Measurements from ENCODE around the gene GALR2.

The GALR2 gene

DNA sequence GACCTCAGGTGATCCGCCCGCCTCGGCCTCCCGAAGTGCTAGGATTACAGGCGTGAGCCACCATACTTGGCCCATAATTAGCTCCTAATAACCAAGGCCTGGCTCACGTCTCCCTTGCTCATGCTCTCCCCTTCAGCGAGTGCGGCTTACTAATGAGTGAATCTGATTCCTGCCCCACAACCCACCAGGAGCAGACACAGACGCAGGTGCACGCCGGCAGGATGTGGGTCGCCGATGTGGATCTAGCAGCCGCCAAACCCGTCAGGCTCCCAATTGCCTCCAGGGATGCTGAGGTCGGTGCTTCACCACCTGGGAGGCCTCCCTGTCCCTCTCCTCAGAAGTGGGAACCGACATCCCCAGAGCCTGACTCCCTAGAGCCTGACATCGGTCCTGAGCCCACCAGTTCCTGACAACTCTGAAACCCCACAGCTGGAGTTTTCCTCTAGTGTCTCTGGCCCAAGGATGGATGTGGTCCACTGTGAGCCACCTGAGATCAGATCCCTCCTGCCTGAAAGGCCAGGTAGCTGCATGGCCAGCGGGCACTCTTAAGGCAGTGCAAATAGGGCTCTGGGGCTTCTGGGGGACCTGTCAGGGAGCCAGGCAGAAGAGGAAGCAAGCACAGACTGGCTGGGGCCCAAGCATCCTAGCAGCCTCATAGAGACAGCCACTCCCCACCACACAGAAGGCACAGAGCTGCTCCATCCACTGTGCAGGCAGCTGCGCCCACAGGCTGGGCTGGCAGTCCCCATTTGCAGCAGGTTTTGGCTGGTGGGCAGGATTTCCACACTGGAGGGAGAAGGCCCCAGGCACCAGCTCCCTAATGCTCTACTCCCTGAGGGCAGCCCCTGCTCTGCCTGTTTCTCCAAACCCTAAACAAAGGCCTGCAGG is 18.2 kb downstream of the GALR2 start:
- DNase-seq (ENCODE audit: low read depth in 2 of 3, low spot score in 1 of 3): no peak

DNA sequence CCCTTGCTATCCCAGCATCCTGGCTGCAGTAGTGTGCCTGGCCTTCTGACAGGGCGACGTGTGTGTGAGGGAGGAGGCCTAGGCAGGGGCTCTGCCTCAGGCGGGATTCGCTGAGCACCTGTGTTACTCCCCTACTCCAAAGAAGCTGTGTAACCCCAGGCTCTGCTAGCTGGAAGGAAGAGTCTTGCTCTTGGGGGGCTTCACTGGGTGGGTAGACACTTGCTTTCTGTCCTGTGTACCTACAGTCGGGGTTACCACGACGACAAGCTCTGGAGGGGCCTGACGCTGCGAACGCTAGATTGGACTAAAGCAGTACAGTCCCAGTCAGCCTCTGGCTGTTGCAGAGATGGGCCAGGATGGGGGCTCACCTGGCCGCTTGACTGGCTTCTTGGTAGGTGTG is 19.5 kb downstream of the GALR2 start:
- DNase-seq (ENCODE audit: low read depth in 2 of 3, low spot score in 1 of 3): no peak

DNA sequence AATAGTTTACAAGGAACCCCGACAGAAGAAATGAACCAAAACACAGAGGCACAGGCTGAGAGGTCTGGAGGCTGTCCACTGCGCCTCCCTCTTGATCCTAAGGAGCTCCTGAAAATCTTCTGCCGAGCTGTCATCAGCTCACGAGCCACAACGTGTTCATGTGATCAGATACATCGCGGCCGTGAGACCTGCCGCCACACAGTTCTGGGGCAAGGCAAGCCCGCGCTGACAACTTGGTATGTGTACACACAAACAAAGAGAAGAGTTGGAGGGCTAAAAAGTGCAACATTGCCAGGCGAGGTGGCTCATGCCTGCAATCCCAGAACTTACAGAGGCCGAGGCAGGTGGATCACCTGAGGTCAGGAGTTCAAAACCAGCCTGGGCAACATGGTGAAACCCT is 21.4 kb downstream of the GALR2 start:
- no peak for DNase-seq (ENCODE audit: low read depth in 2 of 3, low spot score in 1 of 3)

DNA sequence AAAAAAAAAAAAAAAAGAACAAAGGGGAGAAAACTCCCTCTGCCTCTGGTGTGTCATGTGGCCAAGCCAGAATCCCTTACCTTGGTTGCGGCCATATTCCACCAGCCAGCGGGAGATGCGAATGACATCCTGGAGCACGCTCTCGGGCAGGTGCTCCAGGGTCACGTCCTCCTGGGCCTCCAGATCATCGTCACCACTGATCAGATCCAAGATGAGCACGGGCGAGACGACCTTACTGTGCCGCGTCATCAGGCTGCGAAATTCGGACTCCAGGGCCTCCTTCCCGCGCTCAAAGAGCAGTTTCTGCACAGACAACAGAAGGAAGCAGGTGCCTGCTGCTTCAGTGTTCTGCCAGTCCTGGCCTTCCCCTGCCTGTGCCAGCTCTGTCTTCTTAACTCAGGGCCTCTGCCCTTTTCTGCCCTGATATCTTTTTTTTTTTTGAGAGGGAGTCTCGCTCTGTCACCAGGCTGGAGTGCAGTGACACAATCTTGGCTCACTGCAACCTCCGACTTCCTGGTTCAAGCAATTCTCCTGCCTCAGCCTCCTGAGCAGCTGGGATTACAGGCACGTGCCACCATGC is 23.2 kb downstream of the GALR2 start:
- DNase-seq (ENCODE audit: low read depth in 2 of 3, low spot score in 1 of 3): no peak

DNA sequence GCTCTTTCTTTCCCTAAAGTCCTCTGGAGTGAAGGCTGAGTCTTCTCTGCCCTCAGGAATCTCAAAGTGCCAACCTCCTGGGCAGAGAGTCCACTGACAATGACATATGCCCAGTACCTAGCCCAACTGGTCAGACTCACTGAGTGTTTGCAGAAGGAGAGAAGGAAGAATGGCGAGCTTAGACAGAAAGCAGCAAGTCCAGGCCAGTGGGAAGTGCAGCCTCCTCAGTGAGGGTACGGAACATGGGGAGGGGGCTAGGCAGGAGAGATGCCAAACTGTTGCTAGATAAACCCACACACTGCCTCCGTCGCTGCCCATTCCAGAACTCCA is 28.3 kb downstream of the GALR2 start:
- DNase-seq (ENCODE audit: low read depth in 2 of 3, low spot score in 1 of 3): no peak

DNA sequence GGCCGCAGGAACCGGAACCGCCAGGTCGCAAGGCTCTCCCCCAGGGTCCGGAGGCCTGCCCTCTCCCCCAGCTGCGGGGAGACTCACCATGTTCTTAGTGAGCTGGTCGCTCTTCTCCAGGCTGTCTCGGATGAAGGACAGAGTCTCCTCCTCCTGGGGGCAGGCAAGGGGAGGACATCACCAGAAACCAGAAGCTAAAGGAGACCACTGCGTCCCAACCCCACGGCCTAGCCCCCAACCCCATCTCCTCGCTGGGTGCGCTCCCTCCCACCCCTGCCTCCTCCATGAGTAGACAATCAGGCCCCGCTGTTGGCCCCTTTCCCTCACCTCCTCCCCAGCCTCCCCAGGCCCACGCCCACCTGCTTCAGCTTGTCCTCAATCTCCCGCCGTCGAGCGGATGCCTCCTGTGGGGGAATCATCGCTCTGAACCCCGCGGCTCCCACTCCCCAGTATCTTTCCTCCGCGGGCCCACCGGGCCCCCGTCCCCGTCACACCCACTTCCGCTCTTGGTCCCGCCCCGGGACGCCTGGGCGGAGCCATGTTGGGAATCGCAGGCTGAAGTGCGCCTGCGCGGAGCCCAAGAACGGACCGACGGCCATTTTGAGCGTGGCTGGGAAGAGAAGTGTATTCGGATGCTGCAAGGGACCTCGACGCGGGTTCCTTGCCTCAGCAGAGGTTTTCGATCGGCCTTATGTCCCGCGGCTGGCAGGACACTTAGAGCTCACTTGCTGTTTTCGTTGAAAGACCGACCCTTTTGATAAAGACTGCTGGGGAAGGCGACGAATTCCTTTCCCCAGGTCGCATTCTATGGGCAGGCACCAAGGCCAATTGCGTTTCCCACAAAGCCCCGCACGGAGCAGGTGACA is 28.9 kb downstream of the GALR2 start, which contains the start of gene EXOC7:
EXOC7 (minus strand) TSS at position 514 of the 866 bp plus-strand sequence; CDS start at position 419, 95 bp downstream.
- DNase-seq (ENCODE audit: low read depth in 2 of 3, low spot score in 1 of 3): peak; percentile 85 to 89 (median 88)

DNA sequence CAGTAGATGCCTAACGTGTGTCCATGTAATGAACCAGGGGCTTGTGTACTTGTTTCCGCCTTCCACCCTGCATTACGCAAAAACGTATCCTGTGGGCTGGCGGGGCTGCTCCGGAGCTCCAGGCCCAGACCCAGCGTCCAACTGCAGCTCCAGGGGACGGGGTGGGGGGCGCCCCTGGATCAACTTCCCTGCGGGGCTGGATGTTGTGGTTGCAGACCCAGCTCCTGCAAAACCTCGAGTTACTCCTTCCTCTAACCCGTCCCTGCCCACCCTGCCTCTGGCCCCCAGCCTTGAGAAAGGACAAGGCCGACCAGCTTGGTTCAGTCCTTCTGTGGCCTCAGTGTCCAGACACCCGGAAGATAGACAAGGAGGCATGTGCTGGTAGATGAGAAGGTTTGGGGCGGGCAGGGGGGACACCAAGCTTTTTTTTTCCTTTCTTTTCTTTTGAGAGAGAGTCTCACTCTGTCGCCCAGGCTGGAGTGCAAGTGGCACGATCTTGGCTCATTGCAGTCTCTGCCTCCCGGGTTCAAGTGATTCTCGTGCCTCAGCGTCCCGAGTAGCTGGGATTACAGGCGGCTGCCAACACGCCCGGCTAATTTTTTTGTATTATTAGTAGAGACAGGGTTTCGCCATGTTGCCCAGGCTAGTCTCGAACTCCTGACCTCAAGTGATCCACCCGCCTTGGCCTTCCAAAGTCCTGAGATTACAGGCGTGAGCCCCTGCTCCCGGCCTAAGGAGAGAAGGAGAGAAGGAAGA is 29.7 kb downstream of the GALR2 start:
- DNase-seq (ENCODE audit: low read depth in 2 of 3, low spot score in 1 of 3): no peak

DNA sequence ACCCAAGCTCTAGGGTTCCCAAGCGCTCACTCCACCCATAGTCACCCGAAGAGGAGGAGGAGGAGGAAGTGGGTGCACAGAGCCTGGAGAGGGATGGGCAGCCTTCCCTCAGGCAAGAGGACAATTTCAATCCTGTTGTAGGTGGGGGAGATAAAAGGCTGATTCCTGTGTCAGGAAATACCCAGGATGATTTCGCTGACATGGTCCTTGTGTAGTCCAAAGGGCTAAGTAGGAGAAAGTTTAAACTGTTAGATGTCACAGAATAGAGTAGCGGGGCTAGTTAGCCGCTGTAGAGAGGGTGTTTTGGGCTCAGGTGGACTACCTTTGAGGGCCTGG is 30.3 kb downstream of the GALR2 start:
- no peak for DNase-seq (ENCODE audit: low read depth in 2 of 3, low spot score in 1 of 3)

DNA sequence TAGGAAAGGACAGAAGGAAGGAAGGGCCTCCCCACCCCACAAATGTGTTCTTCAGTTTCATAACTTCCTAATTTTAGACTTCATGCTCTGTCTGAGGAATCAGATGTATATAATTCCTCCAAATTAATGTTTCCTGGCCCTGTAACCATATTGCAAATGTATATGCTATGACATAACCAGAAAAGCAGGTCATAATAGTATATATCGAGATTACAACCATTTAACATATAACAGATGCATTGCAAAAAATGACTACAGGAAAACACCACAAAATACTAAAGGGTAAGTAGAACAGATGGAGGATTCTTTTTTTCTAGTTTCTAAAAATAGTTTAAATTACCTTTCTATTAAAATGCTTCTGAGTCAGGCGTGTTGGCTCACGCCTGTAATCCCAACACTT is 32.1 kb downstream of the GALR2 start:
- no peak for DNase-seq (ENCODE audit: low read depth in 2 of 3, low spot score in 1 of 3)

DNA sequence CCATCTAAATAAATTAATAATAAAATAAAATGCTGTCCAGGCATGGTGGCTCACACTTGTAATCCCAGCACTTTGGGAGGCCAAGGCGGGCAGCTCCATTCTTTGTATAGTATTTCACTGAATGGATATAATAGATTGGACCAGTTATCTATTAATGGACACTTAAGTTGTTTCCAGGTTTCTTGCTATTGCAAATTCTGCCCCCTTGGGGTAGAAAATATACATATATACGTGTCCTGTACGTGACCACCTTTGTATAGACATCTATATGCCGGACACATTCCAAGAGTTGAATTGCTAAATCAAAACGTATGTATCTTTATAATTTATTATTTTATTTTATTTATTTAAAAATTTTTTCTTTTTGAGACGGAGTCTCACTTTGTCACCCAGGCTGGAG is 32.9 kb downstream of the GALR2 start:
- DNase-seq (ENCODE audit: low read depth in 2 of 3, low spot score in 1 of 3): no peak

DNA sequence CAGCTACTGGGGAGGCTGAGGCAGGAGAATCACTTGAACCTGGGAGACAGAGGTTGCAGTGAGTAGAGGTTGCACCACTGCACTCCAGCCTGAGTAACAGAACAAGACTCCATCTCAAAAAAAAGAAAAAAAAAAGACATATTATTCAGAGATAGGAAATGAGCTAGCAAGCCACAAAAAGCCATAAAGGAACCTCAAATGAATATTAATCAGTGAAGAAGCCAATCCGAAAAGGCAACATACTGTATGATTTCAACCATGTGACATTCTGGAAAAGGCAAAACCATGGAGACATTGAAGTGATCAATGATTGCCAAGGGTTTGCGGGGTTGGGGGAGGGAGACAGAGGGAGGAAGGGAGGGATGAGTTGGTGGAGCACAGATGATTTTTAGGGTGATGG is 37.4 kb downstream of the GALR2 start:
- no peak for DNase-seq (ENCODE audit: low read depth in 2 of 3, low spot score in 1 of 3)

DNA sequence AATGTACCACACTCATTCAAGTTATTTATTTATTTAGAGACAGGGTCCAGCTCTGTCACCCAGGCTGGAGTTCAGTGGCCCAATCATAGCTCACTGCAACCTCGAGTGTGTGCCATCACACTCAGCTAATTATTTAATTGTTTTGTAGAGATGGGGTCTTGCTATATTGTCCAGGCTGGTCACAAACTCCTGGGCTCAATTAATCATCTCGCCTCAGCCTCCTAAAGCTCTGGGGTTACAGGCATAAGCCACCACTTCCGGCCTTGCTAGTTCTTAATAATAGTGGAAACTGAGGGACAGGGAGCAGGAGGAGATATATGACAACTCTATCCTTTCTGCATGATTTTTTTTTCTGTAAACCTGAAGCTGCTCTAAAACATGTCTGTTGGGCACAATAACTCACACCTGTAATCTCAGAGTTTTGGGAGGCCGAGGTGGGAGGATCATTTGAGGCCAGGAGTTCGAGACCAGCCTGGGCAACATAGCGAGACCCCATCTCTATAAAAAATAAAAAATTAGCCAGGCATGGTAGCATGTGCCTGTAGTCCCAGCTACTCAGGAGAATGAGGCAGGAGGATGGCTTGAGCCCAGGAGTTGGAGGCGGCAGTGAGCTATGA is 40.7 kb downstream of the GALR2 start:
- no peak for DNase-seq (ENCODE audit: low read depth in 2 of 3, low spot score in 1 of 3)

DNA sequence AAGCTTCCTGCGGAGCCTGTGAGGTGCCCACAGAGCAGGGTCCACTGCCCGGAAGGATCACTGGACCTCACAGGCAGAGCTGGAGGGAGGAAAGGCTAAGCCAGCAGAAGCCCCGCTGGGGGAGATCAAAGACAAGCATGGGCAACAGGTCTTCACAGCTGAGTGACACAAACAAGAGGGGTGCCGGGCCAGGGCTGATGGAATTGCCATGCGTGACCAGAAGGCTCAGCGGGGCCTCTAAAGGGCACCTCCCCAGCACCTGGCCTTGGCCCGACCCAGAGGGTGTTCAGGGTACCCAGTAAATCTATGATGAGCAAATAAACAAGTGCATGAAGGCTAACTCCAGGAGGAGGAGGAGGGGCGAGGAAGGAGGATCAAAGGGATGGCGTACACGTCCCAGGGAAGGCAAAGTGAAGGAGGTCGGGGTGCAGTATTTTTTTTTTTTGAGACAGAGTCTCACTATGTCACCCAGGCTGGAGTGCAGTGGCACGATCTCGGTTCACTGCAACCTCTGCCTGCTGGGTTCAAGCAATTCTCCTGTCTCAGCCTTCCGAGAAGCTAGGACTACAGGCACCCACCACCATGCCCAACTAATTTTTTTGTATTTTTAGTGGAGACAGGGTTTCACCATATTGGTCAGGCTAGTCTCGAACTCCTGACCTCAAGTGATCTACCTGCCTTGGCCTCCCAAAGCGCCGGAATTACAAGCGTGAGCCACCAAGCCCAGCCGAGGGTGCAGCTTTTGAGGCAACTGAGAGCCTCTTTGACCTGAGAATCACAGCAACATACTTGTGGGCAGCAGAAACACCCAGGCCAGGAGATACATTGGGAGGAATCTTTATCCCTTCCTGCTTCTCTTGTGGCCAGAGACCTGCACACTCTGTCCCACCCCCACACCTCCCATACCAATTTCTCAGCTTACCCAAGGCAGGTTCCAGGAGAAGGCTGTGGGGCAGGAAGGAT is 45.1 kb downstream of the GALR2 start:
- DNase-seq (ENCODE audit: low read depth in 2 of 3, low spot score in 1 of 3): no peak

DNA sequence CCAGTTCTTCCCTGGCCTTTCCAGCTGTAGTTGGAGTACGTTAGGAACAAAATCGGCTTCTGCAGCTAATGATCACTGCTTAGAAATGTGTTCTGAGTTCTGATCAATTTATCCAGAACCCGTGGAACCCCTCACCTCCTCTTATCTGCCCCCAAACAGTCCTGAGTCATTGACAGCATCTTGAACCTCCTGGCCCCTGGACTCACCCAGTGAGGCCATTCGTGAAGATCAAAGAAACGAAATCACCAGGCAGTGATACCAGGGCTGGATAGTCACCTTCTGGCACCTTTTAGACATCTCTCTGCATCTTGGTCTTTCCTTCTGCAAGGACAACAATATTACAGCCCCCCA is 46.1 kb downstream of the GALR2 start:
- no peak for DNase-seq (ENCODE audit: low read depth in 2 of 3, low spot score in 1 of 3)

DNA sequence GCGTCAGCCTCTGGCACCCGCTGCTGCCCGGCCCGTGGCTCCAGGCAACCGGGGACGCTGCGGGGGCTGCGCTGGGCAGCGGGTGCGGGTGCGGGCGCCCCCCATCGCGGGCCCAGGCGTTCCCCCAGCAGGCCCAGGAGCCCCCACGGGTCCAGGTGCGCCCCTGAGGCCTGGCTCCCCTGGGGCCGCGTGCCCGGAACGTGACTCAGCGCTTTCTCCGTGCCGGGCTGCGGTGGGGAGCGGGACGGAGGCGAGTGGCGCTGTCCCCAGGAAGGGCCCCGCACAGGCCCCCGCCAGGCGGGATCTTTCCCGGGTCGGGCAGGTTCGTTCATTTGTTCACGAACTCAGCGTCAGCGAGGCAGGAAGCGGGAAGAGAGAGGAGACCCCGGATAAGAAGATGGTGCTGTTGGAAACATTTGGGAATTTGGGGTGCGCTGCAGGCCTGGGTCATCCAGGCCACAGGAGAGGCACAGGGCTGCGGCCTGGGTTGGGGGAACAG is 47.4 kb downstream of the GALR2 start:
- no peak for DNase-seq (ENCODE audit: low read depth in 2 of 3, low spot score in 1 of 3)

DNA sequence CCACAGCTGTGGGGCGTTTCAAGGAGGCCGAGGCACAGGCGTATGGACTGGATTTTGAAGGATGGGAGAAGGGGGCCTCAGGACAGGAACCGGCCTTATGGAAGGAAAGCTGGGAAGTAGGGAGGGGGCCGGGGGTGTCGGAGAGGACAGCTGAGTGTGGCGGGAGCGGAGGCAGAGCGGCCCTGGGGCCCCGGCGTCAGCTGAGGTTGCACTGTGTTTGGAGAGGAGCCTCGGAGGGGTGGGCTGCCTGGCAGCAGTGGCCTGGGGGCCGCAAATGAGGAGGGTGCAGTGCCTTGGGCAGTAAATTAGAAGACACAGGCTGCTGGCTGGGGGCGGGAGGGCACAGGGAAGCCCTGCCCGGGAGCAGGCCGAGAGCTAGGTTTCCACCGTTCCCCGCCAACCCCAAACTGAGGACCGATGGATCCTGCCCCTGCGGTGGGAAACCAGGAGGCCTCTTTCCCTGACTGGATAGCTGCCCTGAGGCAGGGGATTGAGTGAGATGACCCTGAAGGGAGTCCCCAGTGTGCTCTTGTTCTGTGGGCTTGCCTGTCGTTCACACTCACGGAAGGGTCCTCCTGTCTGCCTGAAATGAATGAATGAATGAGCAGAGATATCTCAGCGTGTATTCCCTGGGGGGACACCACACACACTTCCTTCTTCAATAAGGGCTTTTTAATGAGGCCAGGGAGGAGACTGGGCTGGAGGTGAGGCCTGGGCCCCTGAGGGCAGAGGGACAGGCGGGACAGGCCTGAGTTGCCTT is 48.0 kb downstream of the GALR2 start:
- DNase-seq (ENCODE audit: low read depth in 2 of 3, low spot score in 1 of 3): no peak

DNA sequence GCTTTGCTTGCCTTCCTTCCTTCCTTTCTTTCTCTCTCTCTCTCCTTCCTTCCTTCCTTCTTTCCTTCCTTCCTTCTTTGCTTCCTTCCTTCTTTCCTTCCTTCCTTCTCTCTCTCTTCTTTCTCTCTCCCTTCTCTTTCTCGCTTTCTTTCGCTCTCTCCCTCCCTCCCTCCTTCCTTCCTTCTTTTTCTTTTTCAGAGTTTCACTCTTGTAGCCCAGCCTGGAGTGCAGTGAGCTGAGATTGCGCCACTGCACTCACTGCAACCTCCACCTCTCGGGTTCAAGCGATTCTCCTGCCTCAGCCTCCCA is 48.6 kb downstream of the GALR2 start:
- DNase-seq (ENCODE audit: low read depth in 2 of 3, low spot score in 1 of 3): no peak

DNA sequence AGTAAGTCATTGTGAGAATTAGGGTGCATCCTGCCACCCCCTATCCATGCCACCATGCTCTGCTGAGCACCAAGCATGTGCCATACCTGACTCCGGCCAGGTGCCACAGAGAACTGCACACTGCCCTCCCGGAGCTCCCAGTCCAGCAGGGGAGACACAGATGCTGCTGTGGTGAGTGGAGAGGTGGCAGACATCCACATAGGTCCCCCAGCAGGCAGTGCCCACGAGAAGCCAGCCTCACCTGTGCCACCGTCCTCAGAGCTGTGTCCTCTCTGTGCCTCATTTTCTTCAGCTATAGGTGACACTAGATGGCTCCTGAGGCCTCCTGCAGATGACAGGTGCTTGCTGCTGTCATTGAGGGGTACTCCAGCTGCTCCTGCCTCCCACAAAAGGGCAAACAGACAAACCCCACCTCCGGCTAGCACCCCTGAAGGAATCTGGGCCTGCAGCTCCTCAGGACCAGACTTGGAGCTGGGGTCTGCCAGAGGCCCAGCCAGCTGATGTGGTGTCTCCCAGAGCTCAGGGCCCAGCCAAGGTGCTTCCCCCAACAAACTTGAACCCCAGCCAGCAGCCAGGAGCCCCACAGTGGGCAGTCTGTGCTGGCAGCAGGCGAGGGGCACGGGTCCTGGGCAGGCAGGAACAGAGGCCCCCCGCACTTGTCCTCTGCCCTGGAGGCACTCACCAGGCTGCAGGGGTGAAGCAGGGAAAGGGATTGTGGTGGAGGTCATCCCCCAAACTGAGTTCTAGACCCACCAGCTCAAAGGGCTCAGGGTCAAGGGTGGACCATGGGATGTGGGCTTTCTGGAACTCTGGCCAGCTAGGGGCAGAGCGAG is 49.4 kb downstream of the GALR2 start:
- no peak for DNase-seq (ENCODE audit: low read depth in 2 of 3, low spot score in 1 of 3)
